Ovary (tissue), 9 donors: ENCODE results near the gene TULP1. TPM values are rescaled to one million over a fixed set of nuclear protein-coding genes. Genes with fewer than 3 reads are reported as not detected.

Source experiments
- DNase-seq, 5 donors: peaks; one replicate each; pipeline ENCODE4 v3.0.0-alpha.2; 2019 to 2020
- H3K27ac ChIP-seq, 2 donors: fragments of 200-600 bp; one replicate each; pipeline versions ENCODE4 v1.5.1 to v1.8.0; 2019 to 2022
- H3K27me3 ChIP-seq: fragments of 200-600 bp; one replicate; pipeline ENCODE4 v1.8.0; 2022
- H3K36me3 ChIP-seq: fragments of 200-600 bp; sonication (generic); one replicate; pipeline ENCODE4 v1.5.1; 2019
- H3K4me1 ChIP-seq: one replicate; pipeline ENCODE4 v1.8.1; 2013; ENCODE audit warnings: mild to moderate bottlenecking, moderate library complexity; ENCODE audit not compliant: insufficient read depth
- H3K4me3 ChIP-seq: fragments of 200-600 bp; sonication (generic); one replicate; pipeline ENCODE4 v1.5.1; 2017
- H3K9me3 ChIP-seq, 2 donors: fragments of 200-600 bp in 1 of 2; sonication (generic) in 1 of 2; one replicate each; pipeline versions ENCODE4 v1.5.1 to v1.8.1; 2013 to 2019; ENCODE audit warnings: mild to moderate bottlenecking in 1 of 2, moderate library complexity in 1 of 2
- EP300 ChIP-seq: sonication (generic); formaldehyde crosslinking; IDR thresholded peaks from one replicate; pipeline ENCODE4 v1.6.1; 2017; ENCODE audit warnings: antibody characterized with exemption
- POLR2A ChIP-seq: fragments of 450-650 bp; IDR thresholded peaks from one replicate; pipeline ENCODE4 v1.6.1; 2017; ENCODE audit warnings: antibody characterized with exemption, mild to moderate bottlenecking, moderate library complexity
- WGBS, 3 donors: extraction: QIAGEN DNeasy Blood & Tissue Kit in 1 of 3; methylation state at CpG; one replicate each; pipeline versions ENCODE4 v1.1.5 to v1.1.7; 2013 to 2017; 5-methylcytosine and 5-hydroxymethylcytosine counted together
- intact Hi-C, 4 donors: fragments of 100-400 bp; cut with DNase I; formaldehyde crosslinking; loops; one replicate each; pipeline versions ENCODE4 v1.11.0 to v1.15.1; 2022 to 2023
- polyA plus RNA-seq, 2 donors: library from polyadenylated mRNA; stranded (reverse); fragments of 200-250 nt in 1 of 2; fragments of 350-450 nt in 1 of 2; fragmentation: Illumina TruSeq in 1 of 2; extraction: RNeasy Lipid Tissue Mini Kit (QIAGEN cat#74804) in 1 of 2; gene quantifications; one replicate each; pipeline ENCODE4 v1.2.3, GENCODE V29; 2013 to 2014
- total RNA-seq, 7 donors: library from RNA; depleted of rRNA in 2 of 7; stranded (reverse); fragments of >200 nt in 2 of 7; fragmentation: NEBNext Ultra II Directional in 3 of 7; extraction: Animal tissue kit (Norgen Biotek cat#: 25700) in 3 of 7; gene quantifications; one replicate each; pipeline versions ENCODE4 v1.1.0 to v1.2.4, GENCODE V29; 2016 to 2023
- TF ChIP-seq, protein P1 (sequence below), 3 donors: fragments of 450-650 bp in 2 of 3; fragments of 200-600 bp in 1 of 3; IDR thresholded peaks; one replicate each; pipeline versions ENCODE4 v1.5.1 to v1.8.0; 2016 to 2022; ENCODE audit warnings: antibody characterized with exemption in 3 of 3, mild to moderate bottlenecking in 1 of 3
- donor health status: DM: no; HTN: no; CAD: no; lungs with moderate emphysema.
- donor health status: DM: no; HTN: no; CAD: no.
- donor health status: Bipolar disorder and iron deficiency.
- donor health status: DM: yes; HTN: yes; CAD: no.
- donor health status: DM: no; HTN: no; CAD: no.
- donor health status: DM: yes; HTN: yes; CAD: no.

TULP1 gene
- total and polyA plus RNA-seq, 9 donors, result 0.17 to 1.1 (median 0.45) TPM; not detected in 3

DNA sequence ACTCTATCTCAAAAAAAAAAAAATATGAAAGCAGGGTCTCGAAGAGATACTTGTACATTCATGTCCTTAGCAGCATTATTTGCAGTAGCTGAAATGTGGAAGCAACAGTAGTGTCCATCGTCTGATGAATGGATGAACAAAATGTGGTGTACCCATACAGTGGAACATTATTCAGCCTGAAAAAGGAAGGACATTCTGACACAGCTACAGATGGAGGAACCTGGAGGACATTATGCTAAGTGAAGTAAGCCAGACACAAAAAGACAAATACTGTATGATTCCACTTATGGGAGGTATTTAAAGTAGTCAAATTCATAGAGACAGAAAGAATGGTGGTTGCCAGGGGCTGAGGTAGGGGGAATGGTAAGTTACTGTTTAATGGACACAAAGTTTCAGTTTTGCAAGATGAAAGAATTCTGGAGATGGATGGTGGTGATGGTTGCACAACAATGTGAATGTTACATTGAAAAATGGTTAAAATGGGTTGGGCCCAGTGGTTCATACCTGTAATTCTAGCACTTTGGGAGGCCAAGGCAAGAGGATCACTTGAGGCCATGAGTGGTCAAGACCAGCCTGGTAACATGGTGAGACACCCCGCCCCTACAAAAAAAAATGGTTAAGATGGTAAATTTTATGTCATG, 11.8 kb upstream of the TULP1 start:
- no peak overlapping the region for H3K27ac ChIP-seq
- H3K36me3 ChIP-seq, result no peaks in the 10 kb centered on the region
- no peak overlapping the region for H3K4me3 ChIP-seq
- TF ChIP-seq POLR2A (no peak), EP300 (no peak)
- TF ChIP-seq, protein P1, sequence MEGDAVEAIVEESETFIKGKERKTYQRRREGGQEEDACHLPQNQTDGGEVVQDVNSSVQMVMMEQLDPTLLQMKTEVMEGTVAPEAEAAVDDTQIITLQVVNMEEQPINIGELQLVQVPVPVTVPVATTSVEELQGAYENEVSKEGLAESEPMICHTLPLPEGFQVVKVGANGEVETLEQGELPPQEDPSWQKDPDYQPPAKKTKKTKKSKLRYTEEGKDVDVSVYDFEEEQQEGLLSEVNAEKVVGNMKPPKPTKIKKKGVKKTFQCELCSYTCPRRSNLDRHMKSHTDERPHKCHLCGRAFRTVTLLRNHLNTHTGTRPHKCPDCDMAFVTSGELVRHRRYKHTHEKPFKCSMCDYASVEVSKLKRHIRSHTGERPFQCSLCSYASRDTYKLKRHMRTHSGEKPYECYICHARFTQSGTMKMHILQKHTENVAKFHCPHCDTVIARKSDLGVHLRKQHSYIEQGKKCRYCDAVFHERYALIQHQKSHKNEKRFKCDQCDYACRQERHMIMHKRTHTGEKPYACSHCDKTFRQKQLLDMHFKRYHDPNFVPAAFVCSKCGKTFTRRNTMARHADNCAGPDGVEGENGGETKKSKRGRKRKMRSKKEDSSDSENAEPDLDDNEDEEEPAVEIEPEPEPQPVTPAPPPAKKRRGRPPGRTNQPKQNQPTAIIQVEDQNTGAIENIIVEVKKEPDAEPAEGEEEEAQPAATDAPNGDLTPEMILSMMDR (IDR thresholded peaks at IDR 0.05), result no peak
- H3K27me3 ChIP-seq, result no peaks in the 10 kb centered on the region
- no peak for DNase-seq
- H3K4me1 ChIP-seq, result no peaks in the 10 kb centered on the region
- intact Hi-C loops, result loop anchor here (5.0 to 10.0 kb wide), 5 partner anchors 50 to 570 kb away; partner anchors contain the start of gene ARMC12 (in 1 of the 4)
- 88 to 96% (median 91%) methylated on average over 3 of the region's 3 CpGs for WGBS, 3 donors
- H3K9me3 ChIP-seq, result no peaks in the 10 kb centered on the region

DNA sequence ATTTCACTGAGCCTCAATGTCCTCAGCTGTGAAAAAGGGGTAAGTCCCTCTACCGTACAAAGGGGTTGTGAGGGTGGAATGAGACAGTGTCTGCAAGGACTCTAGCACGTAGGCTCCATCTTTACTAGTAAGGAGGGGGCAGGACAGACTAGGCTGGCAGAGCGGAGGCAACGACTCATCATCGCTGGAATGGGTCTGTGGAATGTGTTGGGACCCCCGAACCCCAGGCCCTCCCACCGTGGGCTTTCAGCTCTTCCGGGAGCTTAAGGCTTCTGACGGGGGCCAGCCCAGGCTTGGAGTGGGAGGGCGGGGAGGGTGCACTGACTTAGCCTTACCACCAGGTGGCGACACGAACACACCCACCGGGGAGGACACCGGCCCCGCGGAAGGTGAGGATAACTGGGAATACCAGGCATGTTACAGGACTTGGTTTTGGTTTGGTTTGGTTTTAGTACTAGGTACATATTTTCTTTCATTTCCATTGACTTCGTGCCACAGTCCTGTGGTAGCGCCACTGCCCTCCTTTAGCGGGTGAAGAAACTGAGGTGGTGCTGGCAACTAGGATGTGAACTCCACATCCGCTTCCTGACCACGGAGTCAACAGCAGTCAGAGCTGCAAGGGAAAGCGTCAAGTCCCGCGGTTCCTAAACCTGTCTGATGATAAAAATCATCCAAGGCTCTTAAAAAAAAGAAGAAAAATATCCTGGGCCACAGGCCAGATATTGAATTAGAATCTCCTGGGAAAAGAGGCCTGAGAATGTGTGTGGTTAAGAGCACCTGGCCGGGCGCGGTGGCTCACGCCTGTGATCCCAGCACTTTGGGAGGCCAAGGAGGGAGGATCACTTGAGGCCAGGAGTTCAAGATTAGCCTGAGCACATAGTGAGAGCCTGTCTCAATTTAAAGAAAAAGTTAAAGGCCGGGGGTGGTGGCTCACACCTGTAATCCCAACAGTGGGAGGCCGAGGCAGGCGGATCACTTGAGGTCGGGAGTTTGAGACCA, 10.3 kb upstream of the TULP1 start:
- no peak overlapping the region for H3K27ac ChIP-seq
- intact Hi-C loops, result loop anchor here (1.0 to 10.0 kb wide), 6 partner anchors 52 to 572 kb away; partner anchors contain the start of gene ARMC12 (in 2 of the 4)
- TF ChIP-seq POLR2A, result no peak
- TF ChIP-seq EP300, result no peak
- TF ChIP-seq, protein P1 (IDR thresholded peaks at IDR 0.05), result peak; percentile 90 to 98 (median 94)
- peak overlapping the region; percentile 22 for H3K4me3 ChIP-seq
- no peaks in the 10 kb centered on the region for H3K36me3 ChIP-seq
- 32 to 34% (median 33%) methylated on average over 32 of the region's 32 CpGs for WGBS, 3 donors
- H3K4me1 ChIP-seq, result no peaks in the 10 kb centered on the region
- no peaks in the 10 kb centered on the region for H3K9me3 ChIP-seq
- no peaks in the 10 kb centered on the region for H3K27me3 ChIP-seq
- peak; percentile 79 to 86 (median 85) for DNase-seq

DNA sequence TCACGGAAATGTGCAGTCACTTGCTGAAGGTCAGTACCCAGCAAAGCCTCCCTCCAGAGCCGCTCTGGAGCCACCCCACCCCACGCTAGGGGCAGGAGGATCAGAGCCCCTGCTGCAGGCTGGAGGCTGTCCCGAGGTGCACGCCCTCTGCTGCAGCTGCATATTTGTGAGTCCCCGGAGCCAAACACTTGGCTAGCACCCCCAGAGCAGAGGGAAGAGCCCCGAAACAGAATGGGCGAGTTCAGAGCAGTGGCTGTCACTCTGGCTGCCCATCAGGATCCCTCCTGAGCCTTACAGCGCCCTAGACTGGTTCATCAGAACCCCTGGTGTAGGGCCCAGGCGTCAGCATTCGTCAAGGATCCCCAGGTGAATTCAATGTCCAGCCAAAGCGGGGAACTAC, 9.5 kb upstream of the TULP1 start:
- Histone ChIP-seq H3K36me3 (no peaks in the 10 kb centered on the region), H3K4me3 (no peak overlapping the region), H3K27ac (no peak overlapping the region), H3K4me1 (no peaks in the 10 kb centered on the region), H3K27me3 (no peaks in the 10 kb centered on the region), H3K9me3 (no peaks in the 10 kb centered on the region)
- DNase-seq, result no peak
- 74 to 77% (median 74%) methylated on average over 12 of the region's 12 CpGs for WGBS, 3 donors
- intact Hi-C loops, result loop anchor here (5.0 to 10.0 kb wide), 5 partner anchors 53 to 573 kb away; partner anchors contain the start of gene ARMC12 (in 1 of the 4)
- no peak for TF ChIP-seq POLR2A
- no peak for TF ChIP-seq EP300
- TF ChIP-seq, protein P1 (IDR thresholded peaks at IDR 0.05), result no peak

DNA sequence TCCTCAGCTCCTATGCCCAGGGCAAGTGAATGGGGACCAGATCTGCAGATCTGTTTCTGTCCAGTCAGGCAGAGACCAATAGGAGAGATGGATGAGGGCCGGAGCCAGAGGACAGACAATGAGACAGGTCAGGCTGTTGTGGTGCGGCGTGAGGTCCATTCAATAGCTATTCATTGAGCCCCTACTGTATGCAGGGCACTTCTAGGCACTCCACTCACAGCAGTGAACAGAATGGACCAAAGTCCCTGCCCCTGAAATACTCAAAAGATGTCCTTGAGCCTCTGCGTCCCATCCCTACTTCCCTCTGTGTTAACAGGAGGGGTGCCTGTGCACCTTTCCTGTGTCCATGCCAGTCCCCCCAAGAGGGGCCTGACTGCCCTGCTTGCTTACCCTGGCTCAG, 8.5 kb upstream of the TULP1 start:
- 94 to 98% (median 95%) methylated on average over 4 of the region's 4 CpGs for WGBS, 3 donors
- no peak overlapping the region for H3K4me3 ChIP-seq
- intact Hi-C loops, result loop anchor here (1.0 to 10.0 kb wide), 7 partner anchors 54 to 574 kb away; partner anchors contain the start of gene ARMC12 (in 2 of the 4)

More for the DNA sequence above, 8.5 kb upstream of the TULP1 start:
- H3K27ac ChIP-seq, result no peak overlapping the region
- no peaks in the 10 kb centered on the region for H3K4me1 ChIP-seq
- DNase-seq, result no peak
- no peaks in the 10 kb centered on the region for H3K36me3 ChIP-seq
- H3K9me3 ChIP-seq, result no peaks in the 10 kb centered on the region
- TF ChIP-seq, protein P1 (IDR thresholded peaks at IDR 0.05), result no peak
- no peak for TF ChIP-seq EP300
- TF ChIP-seq POLR2A, result no peak
- H3K27me3 ChIP-seq, result no peaks in the 10 kb centered on the region
